NCI-H2227 (cell line): ENCODE results near the gene RAMP1.
A peak's percentile ranks its signal among the peaks of the same experiment; 100 is the strongest.
"Not testable (repeated sequence)": the region's sequence is repeated elsewhere in the genome, so short reads cannot be mapped to it uniquely, and the experiment has no call there.

ENCODE experiments used
- DNase-seq: peaks from one replicate; lab custom pipeline; 2025; ENCODE audit not compliant: unreplicated experiment; lab: John Stamatoyannopoulos, UW

The RAMP1 gene

DNA sequence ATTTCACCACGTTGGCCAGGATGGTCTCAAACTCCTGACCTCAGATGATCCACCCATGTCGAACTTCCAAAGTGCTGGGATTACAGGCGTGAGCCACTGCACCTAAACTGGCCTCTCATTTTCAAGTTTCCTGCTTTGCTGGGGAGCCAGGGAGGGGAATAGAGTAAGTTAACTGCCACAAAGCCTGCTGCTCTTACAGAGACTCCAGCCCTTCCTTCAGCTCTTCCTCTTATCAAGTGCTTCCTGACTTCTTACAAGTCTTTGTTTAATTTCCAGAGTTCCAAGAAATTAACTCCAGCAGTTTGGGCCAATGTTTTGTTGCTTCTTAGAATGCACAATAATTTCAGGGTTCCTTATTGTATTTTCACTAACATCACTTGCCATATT is 83.1 kb downstream of the RAMP1 start:
- DNase-seq: no peak

DNA sequence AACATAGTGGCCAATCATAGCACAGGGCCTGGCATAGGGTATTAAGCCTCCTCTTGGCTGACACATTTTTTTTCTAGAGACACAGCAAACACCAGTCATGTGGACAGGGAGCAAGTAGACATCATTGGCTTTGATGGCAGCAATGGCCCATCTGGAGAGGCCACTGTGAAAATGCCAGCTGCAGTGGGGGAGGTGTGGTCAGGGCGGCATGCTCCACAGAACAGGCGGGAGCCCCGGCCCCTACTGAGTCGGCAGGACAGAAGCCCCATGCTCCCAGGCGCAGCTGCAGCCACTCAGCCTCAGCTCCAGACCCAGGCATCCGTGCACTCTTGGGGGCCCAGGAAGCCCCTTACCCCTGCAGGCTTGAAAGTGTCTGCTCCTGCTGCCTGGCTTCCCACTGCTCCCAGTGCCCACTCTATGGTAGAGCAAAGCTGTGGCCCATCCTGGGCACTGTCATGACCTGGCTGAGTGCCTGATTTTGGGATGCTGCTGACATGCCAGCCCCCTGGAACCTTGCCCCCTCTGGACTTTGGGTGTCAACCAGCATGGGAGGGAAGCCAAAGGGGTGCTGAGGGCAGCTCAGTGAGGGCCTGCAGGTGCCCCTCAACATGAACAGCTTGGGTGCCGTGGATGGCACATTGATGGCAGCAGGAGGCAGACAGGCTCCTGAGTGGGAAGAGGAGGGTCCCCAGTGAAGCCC is 84.1 kb downstream of the RAMP1 start:
- DNase-seq: no peak

DNA sequence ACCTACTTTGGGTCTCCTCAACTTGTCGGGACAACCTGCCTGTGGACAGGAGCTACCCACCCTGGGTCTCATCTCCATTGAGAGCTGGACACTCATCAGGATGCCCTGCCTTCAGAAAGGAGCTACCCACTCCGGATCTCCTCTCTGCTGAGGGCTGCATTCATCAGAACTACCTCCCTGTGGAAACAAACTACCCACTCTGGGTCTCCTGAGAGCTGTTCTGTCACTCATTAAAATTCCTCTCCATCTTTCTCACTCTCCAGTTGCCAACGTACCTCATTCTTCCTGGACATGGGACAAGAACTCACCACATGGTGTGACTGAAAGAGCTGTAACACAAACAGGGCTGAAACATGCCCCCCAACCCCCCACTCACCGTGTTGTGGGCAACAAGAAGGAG is 84.9 kb downstream of the RAMP1 start:
- no peak for DNase-seq

DNA sequence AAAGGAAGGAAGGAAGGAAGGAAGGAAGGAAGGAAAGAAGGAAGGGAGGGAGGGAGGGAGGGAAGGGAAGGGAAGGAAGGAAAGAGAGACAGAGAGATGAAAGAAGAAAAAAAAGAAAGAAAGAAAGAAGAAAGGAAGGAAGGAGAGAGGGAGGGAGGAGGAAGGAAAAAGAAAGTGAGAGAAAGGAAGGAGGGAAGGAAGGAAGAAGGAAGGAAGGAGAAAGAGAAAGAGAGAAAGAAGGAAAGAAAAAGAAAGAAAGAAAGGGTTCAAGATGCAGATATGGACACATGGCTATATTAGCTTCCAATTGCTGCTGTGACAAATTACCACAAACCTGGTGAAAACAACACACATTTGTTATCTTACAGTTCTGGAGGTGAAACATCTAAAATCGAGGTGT is 87.0 kb downstream of the RAMP1 start:
- no peak for DNase-seq

DNA sequence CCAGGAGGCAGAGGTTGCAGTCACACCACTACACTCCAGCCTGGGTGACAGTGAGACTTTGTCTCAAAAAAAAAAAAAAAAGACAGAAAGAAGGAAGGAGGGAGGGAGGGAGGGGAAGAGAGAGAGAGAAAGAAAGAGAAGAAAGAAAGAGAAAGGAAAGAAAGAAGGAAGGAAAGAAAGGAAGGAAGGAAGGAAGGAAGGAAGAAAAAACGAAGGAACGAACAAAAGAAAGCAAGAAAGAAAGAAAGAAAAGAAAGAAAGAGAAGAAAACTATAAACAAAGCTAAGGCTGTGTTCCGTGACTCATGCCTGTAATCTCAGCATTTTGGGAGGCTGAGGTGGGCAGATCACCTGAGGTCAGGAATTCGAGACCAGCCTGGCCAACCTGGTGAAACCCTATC is 91.9 kb downstream of the RAMP1 start:
- not testable (repeated sequence) for DNase-seq

DNA sequence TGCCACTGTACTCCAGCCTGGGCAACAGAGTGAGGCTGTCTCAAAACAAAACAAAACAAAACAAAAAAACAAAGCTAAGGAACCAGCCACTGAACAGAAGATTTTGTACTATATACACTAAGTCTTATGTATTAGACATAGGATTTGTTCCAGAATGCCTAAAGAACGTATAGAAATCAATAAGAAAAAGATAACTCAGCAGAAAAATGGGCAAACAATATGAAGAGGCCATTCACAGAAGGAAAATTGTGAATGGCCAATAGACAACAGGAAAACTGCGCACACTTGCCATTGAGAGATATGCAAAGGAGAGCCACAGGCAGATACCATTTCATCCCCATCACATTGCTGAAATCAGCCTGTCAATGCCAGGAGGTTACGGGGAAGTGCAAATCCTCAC is 92.5 kb downstream of the RAMP1 start:
- no peak for DNase-seq

DNA sequence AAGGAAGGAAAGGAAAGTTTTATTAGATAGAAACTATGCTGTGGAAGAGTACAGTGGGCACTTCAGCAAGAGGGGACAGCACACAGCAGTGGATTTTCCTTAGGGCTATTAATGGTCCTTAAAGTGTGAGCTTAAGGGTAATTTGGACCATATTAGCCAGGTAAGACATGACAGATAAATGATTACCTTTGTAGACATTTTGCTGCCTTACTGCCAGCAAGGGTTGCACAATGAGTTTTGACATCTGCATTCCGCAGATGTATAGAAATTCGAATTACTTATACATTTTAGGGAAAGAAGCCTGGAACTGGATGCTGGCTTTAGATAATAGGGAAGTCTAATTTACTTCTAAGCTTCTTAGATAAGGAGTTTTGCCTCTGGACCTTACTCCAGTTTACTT is 93.4 kb downstream of the RAMP1 start:
- DNase-seq: no peak

DNA sequence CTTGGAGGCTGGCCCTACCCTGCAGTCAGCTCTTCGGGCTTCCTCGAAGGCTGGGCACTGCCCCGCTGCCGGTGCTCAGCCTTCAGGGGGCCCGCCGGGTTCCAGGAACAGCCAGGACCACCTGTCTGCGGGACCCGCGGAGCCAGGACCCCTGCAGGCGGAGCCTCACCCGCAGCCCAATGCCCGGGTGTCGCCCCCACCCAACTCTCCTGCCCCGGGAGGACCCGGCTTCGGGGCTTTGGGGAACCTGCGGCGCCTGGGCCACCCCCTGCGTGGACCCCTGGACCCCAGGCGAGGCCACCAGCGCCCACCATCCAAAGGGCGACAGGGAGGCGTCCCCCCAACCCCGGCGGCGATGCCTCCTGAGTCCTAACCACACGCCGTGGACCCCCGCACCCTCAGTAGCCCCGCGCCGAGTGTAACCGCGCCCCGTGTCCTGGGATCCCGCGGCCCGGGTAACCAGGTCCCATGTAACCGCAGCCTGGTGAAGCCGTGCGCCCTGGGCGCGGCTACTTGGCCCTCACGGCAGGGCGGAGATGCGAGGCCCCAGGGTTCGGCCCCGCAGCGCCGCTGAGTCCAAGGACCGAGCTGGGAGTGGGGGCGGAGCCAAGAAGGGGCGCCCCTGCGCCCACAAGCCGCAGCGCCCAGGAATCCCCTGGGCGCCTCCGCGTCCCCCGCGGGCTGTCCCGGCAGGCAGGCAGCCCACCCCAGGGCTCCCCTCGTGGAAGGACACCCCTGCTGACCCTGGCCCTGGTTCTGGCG is 96.4 kb downstream of the RAMP1 start:
- DNase-seq: peak; percentile 15

DNA sequence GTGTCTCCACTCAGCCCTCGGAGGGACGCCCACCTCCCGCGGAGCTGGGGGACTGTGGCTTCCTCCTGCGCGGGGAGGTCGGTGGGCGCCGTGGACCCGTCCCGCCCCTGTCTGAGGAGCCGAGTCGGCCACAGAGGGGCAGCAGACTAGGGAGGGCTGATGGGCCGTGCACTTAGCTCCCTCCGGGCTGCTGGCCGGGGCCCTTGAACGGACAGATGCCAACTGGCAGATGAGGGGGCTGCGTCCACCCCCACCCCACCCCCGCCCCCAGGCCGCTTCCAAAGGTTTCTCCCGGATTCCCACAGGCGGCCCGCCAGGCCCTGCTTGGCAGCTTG is 96.9 kb downstream of the RAMP1 start:
- DNase-seq: no peak

DNA sequence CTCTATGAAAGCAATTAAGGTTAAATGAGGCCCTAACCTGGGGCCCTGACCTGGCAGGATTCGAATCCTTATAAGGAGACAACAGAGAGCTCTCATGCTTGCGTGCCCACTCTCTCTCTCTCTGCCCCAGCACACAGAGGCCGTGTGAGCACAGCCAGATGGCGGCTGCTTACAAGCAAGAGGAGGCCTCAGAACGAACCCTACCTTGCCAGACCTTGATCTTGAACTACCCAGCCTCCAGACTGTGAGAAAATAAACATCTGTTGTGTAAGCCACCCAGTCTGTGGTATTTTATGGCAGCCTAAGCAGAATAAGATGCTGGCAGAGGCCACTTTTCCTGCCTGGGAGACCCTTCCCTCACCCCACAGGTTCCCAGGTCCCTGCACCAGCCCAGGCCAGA is 102.2 kb downstream of the RAMP1 start:
- no peak for DNase-seq
